Caco-2 (cell line): Measurements from ENCODE around the gene MT1X. TPM values are rescaled to one million over a fixed set of nuclear protein-coding genes. Genes with fewer than 3 reads are reported as not detected.

Experiments used
- BruUV-seq: library from RNA; stranded (reverse); fragments of 400-500 nt; replicated peaks from 2 replicates; lab custom pipeline; 2021; lab: Mats Ljungman, UMichigan
- CTCF ChIA-PET: fragments of 300-600 bp; sonication (Branson Sonifier 250); formaldehyde crosslinking; loops from one replicate; lab custom pipeline; 2022; ENCODE audit warnings: antibody characterized with exemption; lab: Charles Lee
- POLR2A ChIA-PET: fragments of 300-600 bp; sonication (Branson Sonifier 250); formaldehyde crosslinking; loops from one replicate; lab custom pipeline; 2022; ENCODE audit warnings: antibody characterized with exemption; lab: Charles Lee
- DNase-seq, 2 experiments: peaks; one replicate each; pipeline versions ENCODE4 v3.0.0 to v3.0.0-alpha.2; 2020 to 2022
- H3K27me3 ChIP-seq: replicated peaks from 2 replicates; pipeline ENCODE4 v1.6.0; 2011; ENCODE audit warnings: low read length; ENCODE audit not compliant: control insufficient read depth, insufficient read depth
- H3K36me3 ChIP-seq: 2 replicates; pipeline ENCODE4 v1.5.1; 2011; ENCODE audit warnings: low read length; ENCODE audit not compliant: control insufficient read depth, insufficient read depth
- H3K4me1 ChIP-seq: fragments of 250-450 bp; sonication (Bioruptor Pico); 2 replicates; pipeline ENCODE4 v1.5.1; 2020; ENCODE audit warnings: mild to moderate bottlenecking
- H3K4me3 ChIP-seq: 2 replicates; pipeline ENCODE4 v1.5.1; 2011; ENCODE audit warnings: low read depth, mild to moderate bottlenecking, control low read depth, low read length
- H3K9me3 ChIP-seq: fragments of 250-450 bp; sonication (Bioruptor Pico); 2 replicates; pipeline ENCODE4 v1.5.1; 2020; ENCODE audit warnings: mild to moderate bottlenecking, moderate library complexity
- H3K27ac Mint-ChIP-seq: one replicate; pipeline ENCODE4 v1.8.0; 2022; ENCODE audit warnings: mixed read lengths; ENCODE audit not compliant: unreplicated experiment
- H3K27me3 Mint-ChIP-seq: one replicate; pipeline ENCODE4 v1.8.0; 2022; ENCODE audit warnings: mixed read lengths; ENCODE audit not compliant: insufficient read depth, unreplicated experiment
- H3K36me3 Mint-ChIP-seq: one replicate; pipeline ENCODE4 v1.8.0; 2022; ENCODE audit warnings: mild to moderate bottlenecking, mixed read lengths; ENCODE audit not compliant: insufficient read depth, unreplicated experiment
- H3K4me1 Mint-ChIP-seq: one replicate; pipeline ENCODE4 v1.8.0; 2022; ENCODE audit warnings: low read depth, mixed read lengths; ENCODE audit not compliant: unreplicated experiment
- H3K4me3 Mint-ChIP-seq: one replicate; pipeline ENCODE4 v1.8.0; 2022; ENCODE audit warnings: mild to moderate bottlenecking, moderate library complexity, mixed read lengths; ENCODE audit not compliant: unreplicated experiment
- H3K9me3 Mint-ChIP-seq: one replicate; pipeline ENCODE4 v1.8.0; 2022; ENCODE audit warnings: mixed read lengths; ENCODE audit not compliant: unreplicated experiment
- CTCF ChIP-seq, 2 experiments: fragments of 200-600 bp in 1 of 2; IDR thresholded peaks; 1 replicate in 1 of 2; 2 replicates in 1 of 2; pipeline versions ENCODE4 v1.5.1 to v1.8.0; 2011 to 2022; ENCODE audit warnings: antibody characterized with exemption in 1 of 2, control low read depth in 1 of 2, inconsistent platforms in 1 of 2, low read depth in 1 of 2, low read length in 1 of 2, mild to moderate bottlenecking in 1 of 2, moderate library complexity in 1 of 2; ENCODE audit not compliant: insufficient read depth in 1 of 2, severe bottlenecking in 1 of 2, unreplicated experiment in 1 of 2
- intact Hi-C: fragments of 100-400 bp; cut with micrococcal nuclease; formaldehyde crosslinking; loops from one replicate; pipeline ENCODE4 v1.10.0; 2022; ENCODE audit not compliant: unreplicated experiment
- total RNA-seq: library from RNA; stranded (reverse); gene quantifications from 2 replicates; pipeline ENCODE4 v1.2.3, GENCODE V29; 2022

MT1X gene
- total RNA-seq, 1 experiment from 2014 or later = 18.3 TPM

GRCh38 chr16:56652600-56652999 lies 29.7 kb upstream of the MT1X start:
- CTCF ChIA-PET = interaction anchor here (0.7 kb wide), 1 partner anchor 9 kb away, joined by 5 read pairs; no protein-coding TSS in a partner anchor
- H3K36me3 ChIP-seq = no peaks in the 10 kb centered on the region
- H3K9me3 ChIP-seq = no peaks in the 10 kb centered on the region
- Mint-ChIP-seq H3K27me3 (peaks cover 3% of the 10 kb centered on the region), H3K4me3 (no peak overlapping the region), H3K9me3 (no peaks in the 10 kb centered on the region), H3K4me1 (no peaks in the 10 kb centered on the region), H3K27ac (no peak overlapping the region), H3K36me3 (peaks cover 5% of the 10 kb centered on the region)
- no TSS peak for BruUV-seq
- no peak overlapping the region for H3K4me3 ChIP-seq
- POLR2A ChIA-PET = no interaction called here
- H3K27me3 ChIP-seq = no peaks in the 10 kb centered on the region
- TF ChIP-seq CTCF (IDR thresholded peaks at IDR 0.05; ENCODE audit: insufficient read depth in 1 of 2, low read depth in 1 of 2, low read length in 1 of 2, severe bottlenecking in 1 of 2, unreplicated experiment in 1 of 2) = no peak
- peaks cover 18% of the 10 kb centered on the region for H3K4me1 ChIP-seq
- no peak for DNase-seq
- intact Hi-C loops = no loop called here

GRCh38 chr16:56653218-56653617 lies 29.1 kb upstream of the MT1X start:
- no peaks in the 10 kb centered on the region for H3K9me3 Mint-ChIP-seq
- Histone ChIP-seq H3K4me1 (peaks cover 16% of the 10 kb centered on the region), H3K9me3 (no peaks in the 10 kb centered on the region), H3K4me3 (no peak overlapping the region), H3K27me3 (no peaks in the 10 kb centered on the region), H3K36me3 (no peaks in the 10 kb centered on the region)
- peaks cover 3% of the 10 kb centered on the region for H3K27me3 Mint-ChIP-seq
- H3K27ac Mint-ChIP-seq = no peak overlapping the region
- no peaks in the 10 kb centered on the region for H3K4me1 Mint-ChIP-seq
- intact Hi-C loops = no loop called here
- no peak for DNase-seq
- no TSS peak for BruUV-seq
- H3K36me3 Mint-ChIP-seq = peaks cover 5% of the 10 kb centered on the region
- ChIA-PET CTCF (interaction anchor here (0.7 kb wide), 2 partner anchors 10 to 45 kb away, joined by 3 to 5 read pairs; partner anchors contain the start of gene MT2A), POLR2A (no interaction called here)
- no peak for TF ChIP-seq CTCF (IDR thresholded peaks at IDR 0.05; ENCODE audit: insufficient read depth in 1 of 2, low read depth in 1 of 2, low read length in 1 of 2, severe bottlenecking in 1 of 2, unreplicated experiment in 1 of 2)
- H3K4me3 Mint-ChIP-seq = no peak overlapping the region

GRCh38 chr16:56657555-56658326 lies 24.5 kb upstream of the MT1X start, which contains the start of gene MT1F:
MT1F (plus strand) TSS chr16:56657959; CDS start chr16:56658059, 100 bp downstream.
- Histone ChIP-seq H3K27me3 (no peaks in the 10 kb centered on the region; the same call in 1 of the 2 replicates), H3K9me3 (no peaks in the 10 kb centered on the region), H3K36me3 (no peaks in the 10 kb centered on the region), H3K4me3 (peak within 1 kb of the TSS; percentile 69), H3K4me1 (peaks cover 11% of the 10 kb centered on the region)
- Mint-ChIP-seq H3K27ac (no peak within 1 kb of the TSS), H3K36me3 (peaks cover 5% of the 10 kb centered on the region), H3K9me3 (no peaks in the 10 kb centered on the region), H3K27me3 (peaks cover 13% of the 10 kb centered on the region), H3K4me3 (peak within 1 kb of the TSS; percentile 81), H3K4me1 (no peaks in the 10 kb centered on the region)
- BruUV-seq = no TSS peak
- ChIA-PET CTCF (interaction anchor here (0.6 to 1.5 kb wide), 10 partner anchors 13 to 301 kb away, joined by 3 to 10 read pairs (median 4); partner anchors contain the start of genes NUDT21 and OGFOD1), POLR2A (interaction anchor here (0.6 to 0.8 kb wide), 10 partner anchors 17 to 647 kb away, joined by 3 to 9 read pairs (median 4); partner anchors contain the start of gene MT2A)
- intact Hi-C loops = loop anchor here (1.0 to 5.0 kb wide), 3 partner anchors 8 to 50 kb away; partner anchors contain the start of gene MT2A
- DNase-seq = peak; percentile 88 to 97
- TF ChIP-seq CTCF (IDR thresholded peaks at IDR 0.05; ENCODE audit: insufficient read depth in 1 of 2, low read depth in 1 of 2, low read length in 1 of 2, severe bottlenecking in 1 of 2, unreplicated experiment in 1 of 2) = peak in 1 of 2 experiments; percentile 9
